Measurements from ENCODE around the gene ZIC3.

The ZIC3 gene

DNA sequence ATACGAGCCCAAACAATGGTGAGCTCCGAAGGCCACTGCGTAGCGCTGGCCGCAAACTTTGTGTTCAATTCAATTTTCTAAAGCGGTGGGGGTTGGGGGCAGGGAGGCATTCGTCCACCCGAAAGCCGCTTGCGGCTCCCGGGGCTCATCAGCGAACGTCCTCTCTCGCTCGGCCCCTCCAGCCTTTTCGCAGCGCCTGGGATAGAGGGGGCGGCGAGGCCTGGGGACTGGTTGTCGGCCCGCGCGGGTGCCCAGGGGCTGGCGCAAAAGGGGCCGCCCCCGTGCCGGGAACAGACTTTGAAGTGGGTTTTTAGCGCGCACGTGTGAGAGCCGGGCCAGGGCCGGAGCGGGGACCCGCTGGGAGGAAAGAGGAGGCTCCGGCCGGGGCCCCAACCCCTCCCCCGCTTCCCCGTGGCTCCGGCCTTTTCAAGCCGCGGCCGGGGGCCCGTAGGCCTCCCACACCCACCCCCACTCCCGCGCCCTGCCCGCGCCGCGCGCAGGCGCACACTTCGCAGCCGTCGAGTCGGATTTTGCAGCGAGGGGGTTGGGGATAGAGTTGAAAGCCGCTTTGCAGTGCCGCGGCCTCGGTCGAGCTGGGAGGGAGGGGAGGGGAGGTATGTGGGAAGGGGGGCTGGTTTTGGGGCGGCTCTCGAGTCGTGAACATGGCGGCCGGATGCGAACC is 8.3 kb downstream of the ZIC3 start:
- DNase-seq, result no peak

DNA sequence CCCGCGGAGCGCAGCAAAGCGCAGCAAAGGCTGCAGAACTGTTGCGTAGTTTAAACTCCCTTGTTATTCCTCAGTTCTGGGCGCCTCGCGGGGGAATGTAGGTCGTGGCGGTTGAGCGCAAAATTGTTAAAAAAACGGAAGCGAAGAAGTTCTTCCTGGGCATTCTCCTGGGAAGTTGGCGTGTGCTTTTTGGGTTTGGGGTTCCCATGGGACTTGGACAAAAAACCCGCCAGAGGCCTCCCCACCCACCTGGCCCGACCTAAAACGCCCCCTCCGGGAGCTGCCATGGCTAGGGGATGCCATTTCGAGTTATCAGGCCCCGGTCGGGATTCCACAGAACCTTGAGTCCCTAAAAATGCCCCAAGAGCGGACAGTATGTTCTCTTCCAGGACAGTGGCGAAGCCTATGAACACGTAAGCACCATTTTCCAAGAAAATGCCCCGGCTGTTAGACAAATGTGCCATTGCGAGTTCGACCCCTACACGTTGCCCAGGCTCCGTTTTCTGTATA is 8.9 kb downstream of the ZIC3 start:
- no peak for DNase-seq

DNA sequence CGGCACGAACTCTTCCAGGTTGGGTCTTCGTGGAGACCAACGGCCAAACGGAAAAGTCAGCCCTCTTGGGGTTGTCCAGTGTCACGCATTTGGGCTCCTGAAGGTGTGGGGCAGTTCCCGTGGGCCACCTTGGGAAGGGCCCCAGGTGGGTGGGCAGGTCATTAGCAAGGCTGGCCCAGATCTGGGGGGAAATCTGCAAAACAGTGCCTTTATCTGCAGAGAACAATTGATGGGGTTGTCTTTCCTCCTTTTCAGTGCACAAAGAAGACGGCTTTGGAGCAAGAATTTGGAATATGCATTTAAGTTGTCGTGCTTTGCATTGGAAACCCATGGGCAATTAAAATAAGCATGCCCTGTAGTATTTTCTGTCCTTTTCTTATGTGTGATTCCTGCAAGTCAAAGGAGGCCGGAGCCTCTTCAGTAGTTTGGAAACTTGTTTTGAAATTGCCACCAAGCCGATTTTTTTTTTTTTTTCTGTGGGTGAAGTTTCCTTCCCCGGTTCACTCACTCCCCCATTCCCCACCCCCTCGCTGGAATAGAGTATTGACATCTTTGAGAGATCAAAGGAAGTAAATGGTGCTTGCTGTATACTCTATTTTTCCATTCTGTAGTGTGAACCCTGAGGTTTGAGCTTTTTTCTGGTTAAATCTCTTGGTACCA is 9.8 kb downstream of the ZIC3 start:
- no peak for DNase-seq

DNA sequence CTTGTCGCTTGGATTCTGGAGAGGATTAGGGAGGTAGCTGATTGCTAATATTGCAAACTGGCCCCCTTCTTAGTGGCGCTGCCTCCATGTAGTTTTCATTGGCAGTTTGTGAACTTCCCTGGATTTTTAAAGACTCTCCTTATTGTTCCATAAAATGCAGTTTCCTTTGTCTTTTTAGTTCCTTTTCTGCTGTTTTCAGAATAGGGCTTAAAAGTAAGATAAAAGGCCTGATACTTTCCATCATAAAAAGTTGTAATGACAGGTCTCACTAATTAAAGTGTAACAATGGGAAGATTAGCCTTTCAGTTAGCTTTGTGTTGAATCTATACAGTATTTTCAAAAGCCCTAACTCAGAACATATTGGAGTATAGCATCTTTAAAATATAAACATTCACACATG is 21.2 kb downstream of the ZIC3 start:
- DNase-seq, result no peak

DNA sequence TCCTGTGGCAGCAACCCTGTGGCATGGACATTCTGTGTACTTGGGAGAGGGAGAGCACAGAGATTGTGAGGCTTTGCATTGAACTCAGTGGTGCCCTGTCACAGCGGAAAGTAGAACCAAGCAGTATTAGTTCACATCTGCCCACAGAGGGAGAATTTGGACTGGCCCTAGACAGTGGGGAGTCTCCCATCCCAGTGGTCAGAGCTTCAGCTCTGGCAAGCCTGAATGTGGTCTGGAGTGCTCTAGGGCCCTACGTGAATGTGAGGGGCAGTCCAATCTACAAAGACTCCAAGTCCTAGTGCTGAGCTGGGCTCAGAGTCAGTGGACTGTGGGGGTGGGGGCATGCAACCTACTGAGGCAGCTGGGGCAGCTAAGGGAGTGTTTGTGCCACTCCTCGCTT is 34.8 kb downstream of the ZIC3 start:
- DNase-seq, result no peak

Measured in activated effector memory CD4-positive, alpha-beta T cell treated with anti-CD3 and anti-CD28 coated beads, Interleukin-2, amount 50 U/mL, for 16 hours (primary cell).